GM10266 (cell line): ENCODE results near the gene ZNF774.
"Not testable (repeated sequence)": the region's sequence is repeated elsewhere in the genome, so short reads cannot be mapped to it uniquely, and the experiment has no call there.

Experiments
- DNase-seq: peaks from one replicate; pipeline ENCODE4 v3.0.0; 2012; ENCODE audit errors: extremely low spot score
- CTCF ChIP-seq: IDR thresholded peaks from 2 replicates; pipeline ENCODE4 v1.5.1; 2012; ENCODE audit warnings: mild to moderate bottlenecking, low read depth; ENCODE audit not compliant: control insufficient read depth, insufficient read depth; ENCODE audit errors: missing control alignments

The ZNF774 gene

GRCh38 chr15:90407871-90408317 lies 55.8 kb downstream of the ZNF774 start:
- no peak for DNase-seq
- no peak for TF ChIP-seq CTCF

DNA sequence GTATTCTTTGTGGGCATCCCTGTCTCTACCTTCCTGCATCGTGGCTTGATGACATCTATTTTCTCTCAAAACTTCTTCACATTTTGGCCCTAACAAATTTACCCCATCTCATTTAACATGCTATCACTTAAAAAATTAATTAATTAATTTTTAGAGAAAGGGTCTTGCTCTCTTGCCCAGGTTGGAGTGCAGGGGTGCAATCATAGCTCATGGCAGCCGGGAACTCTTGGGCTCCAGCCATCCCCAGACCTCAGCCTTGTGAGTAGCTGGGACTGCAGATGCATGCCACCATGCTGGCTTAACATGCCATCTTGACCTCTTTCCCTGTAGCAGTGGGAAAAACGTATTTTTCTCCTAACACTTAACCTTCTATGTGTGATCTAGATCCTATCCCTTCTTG lies 56.6 kb downstream of the ZNF774 start:
- no peak for DNase-seq
- TF ChIP-seq CTCF = no peak

GRCh38 chr15:90409587-90409986 lies 57.5 kb downstream of the ZNF774 start:
- not testable (repeated sequence) for DNase-seq

- not testable (repeated sequence) for DNase-seq
These were observed 58.2 kb downstream of the ZNF774 start for GRCh38 chr15:90410316-90410715.

DNA sequence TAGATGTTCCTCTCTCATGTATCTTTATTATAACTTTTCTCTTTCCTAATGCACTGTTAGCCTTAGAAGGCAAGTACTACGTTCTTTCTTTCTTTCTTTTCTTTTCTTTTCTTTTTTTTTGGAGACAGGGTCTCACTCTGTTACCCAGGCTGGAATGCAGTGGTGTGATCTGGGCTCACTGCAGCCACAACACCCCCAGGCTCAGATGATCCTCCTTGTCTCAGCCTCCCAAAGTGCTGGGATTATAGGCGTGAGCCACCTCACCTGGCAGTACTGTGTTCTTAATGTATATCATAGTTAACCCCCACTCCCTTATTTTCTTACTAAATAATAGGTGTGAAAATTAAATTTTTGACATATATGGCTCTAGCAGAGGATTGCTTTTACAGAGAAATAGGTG lies 59.1 kb downstream of the ZNF774 start:
- no peak for TF ChIP-seq CTCF
- DNase-seq = no peak
